GM06990 (cell line): Measurements from ENCODE around the gene NAP1L5.

Experiments used
- DNase-seq: peaks from one replicate; pipeline ENCODE4 v3.0.0-alpha.2; 2011; ENCODE audit not compliant: insufficient read length; ENCODE audit errors: extremely low read depth
- H3K27me3 ChIP-seq: replicated peaks from 2 replicates; pipeline ENCODE4 v1.6.0; 2011; ENCODE audit warnings: low read length; ENCODE audit not compliant: control insufficient read depth, insufficient read depth
- H3K36me3 ChIP-seq: 2 replicates; pipeline ENCODE4 v1.5.1; 2011; ENCODE audit warnings: low read length; ENCODE audit not compliant: control insufficient read depth, insufficient read depth
- H3K4me3 ChIP-seq: replicated peaks from 2 replicates; pipeline ENCODE4 v1.5.1; 2011; ENCODE audit warnings: low read depth, mild to moderate bottlenecking, control low read depth, low read length
- TF ChIP-seq, protein P1 (sequence below): IDR thresholded peaks from 2 replicates; pipeline ENCODE4 v1.5.1; 2011; ENCODE audit warnings: low read length, control low read depth, mild to moderate bottlenecking, inconsistent platforms; ENCODE audit not compliant: insufficient read depth, poor library complexity, severe bottlenecking

NAP1L5 gene

DNA sequence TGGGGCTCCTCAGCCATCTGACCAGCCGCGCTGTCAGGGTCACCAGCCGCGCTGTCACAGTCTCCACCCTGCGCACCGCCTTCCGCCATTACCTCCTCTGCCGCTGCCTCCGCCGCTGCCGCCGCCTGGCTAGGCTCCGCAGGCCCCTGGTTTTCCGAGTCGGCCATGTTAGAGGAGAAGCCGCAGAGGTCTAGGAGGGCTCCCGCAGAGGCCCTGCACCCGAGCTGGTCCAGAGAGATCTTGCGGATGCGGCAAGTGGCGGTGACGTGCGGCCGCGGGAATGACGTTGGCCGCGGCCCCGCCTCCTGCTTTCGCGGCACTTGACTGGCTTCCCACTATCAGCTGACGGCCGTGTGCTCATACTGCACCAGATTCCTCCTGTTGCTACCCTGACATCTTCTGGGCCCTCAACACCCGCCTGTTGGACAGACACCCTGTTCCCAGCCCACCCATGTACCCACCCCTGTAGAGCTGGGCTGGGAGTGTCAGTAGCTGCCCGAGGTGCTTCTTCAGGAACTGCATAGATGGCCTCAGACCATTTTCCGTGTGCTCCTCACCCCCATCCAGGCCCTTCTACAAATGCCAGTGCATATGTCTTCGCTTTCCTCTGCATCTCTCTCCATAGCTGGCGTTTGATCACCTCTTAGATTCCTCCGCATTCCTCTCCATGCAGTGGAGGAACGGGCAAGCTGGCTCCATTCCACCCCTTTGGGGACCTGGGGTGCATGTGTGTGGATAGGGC is at the start of gene NAP1L5:
Gene NAP1L5 (minus strand): TSS at position 242 of the 742 bp plus-strand sequence. CDS start 75 bp downstream, at position 167.
- Histone ChIP-seq H3K4me3 (peak within 1 kb of the TSS; percentile 67), H3K36me3 (no peaks in the 10 kb centered on the region; the same call in 1 of the 2 replicates), H3K27me3 (no peaks in the 10 kb centered on the region)
- peak; percentile 76 for DNase-seq
- TF ChIP-seq, protein P1, sequence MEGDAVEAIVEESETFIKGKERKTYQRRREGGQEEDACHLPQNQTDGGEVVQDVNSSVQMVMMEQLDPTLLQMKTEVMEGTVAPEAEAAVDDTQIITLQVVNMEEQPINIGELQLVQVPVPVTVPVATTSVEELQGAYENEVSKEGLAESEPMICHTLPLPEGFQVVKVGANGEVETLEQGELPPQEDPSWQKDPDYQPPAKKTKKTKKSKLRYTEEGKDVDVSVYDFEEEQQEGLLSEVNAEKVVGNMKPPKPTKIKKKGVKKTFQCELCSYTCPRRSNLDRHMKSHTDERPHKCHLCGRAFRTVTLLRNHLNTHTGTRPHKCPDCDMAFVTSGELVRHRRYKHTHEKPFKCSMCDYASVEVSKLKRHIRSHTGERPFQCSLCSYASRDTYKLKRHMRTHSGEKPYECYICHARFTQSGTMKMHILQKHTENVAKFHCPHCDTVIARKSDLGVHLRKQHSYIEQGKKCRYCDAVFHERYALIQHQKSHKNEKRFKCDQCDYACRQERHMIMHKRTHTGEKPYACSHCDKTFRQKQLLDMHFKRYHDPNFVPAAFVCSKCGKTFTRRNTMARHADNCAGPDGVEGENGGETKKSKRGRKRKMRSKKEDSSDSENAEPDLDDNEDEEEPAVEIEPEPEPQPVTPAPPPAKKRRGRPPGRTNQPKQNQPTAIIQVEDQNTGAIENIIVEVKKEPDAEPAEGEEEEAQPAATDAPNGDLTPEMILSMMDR = no peak

DNA sequence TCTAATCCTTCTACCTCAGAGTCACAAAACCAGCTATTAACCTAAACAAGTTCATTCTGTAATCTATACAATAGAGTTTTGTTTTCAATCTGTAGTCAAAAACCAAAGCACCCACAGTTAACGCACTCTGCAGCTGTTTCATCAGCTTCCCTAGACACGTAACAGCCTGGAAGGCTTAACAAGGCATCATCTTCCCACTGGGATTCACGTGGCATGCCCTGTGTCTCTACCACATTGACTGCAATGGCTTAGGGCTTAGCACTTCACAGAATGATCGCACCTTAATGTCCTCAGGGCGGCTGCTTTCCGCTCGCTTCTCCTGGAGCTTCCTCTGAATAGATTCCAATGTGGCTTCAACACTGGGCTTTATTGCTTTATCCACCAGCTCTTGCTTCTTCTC is 49.7 kb upstream of the NAP1L5 start:
- TF ChIP-seq, protein P1 = no peak
- Histone ChIP-seq H3K27me3 (0 out of 2 replicates have a peak, but pooled peaks cover 1% of the 10 kb centered on the region), H3K36me3 (no peaks in the 10 kb centered on the region), H3K4me3 (no peak overlapping the region)
- no peak for DNase-seq

DNA sequence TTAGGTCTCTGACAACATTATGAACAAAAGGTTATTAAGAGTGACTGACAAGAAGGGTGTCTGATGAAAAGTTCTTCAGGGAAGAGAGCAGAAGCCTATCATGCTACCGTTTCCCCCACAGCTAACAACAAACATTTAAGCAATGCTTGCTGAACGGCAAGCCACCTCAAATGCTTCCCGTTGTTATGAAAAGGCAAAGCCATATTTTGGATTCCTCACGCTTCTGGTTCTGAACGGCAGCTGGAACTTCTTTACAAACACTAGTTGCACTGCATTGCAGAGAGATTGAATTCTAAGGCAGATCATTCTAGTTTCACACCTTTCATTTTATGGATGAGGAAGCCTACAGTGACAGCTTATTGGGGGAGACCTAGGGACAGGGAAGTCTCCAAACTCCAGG is 48.6 kb upstream of the NAP1L5 start:
- 0 out of 2 replicates have a peak, but pooled peaks cover 1% of the 10 kb centered on the region for H3K27me3 ChIP-seq
- no peak for DNase-seq
- H3K36me3 ChIP-seq = no peaks in the 10 kb centered on the region
- no peak overlapping the region for H3K4me3 ChIP-seq
- TF ChIP-seq, protein P1 = no peak

- Histone ChIP-seq H3K36me3 (no peaks in the 10 kb centered on the region), H3K4me3 (no peak overlapping the region), H3K27me3 (0 out of 2 replicates have a peak, but pooled peaks cover 1% of the 10 kb centered on the region)
- no peak for DNase-seq
- TF ChIP-seq, protein P1 = no peak
Measured at GRCh38 chr4:88745581-88746163, 48.0 kb upstream of the NAP1L5 start.

DNA sequence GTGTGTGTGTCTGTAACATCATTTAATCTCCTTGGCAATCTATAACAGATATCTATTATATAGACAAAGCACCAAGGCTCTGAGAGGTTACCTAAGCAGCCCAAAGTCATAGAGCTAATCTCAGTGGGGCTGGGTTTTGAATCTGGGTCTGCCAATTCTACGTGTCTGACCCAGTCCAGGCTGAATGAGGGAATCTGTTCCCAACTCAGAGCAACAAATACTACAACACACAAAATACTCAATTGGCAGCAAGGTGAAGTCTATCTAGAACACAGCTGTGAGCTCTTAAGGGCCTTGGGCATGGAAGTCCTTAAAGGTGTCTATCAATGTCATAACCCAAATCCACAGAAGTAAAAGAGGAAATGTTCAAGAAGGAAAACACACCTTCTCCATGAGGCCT is 47.5 kb upstream of the NAP1L5 start:
- Histone ChIP-seq H3K36me3 (no peaks in the 10 kb centered on the region), H3K27me3 (0 out of 2 replicates have a peak, but pooled peaks cover 1% of the 10 kb centered on the region), H3K4me3 (no peak overlapping the region)
- no peak for DNase-seq
- TF ChIP-seq, protein P1 = no peak
